ENCODE data around the gene MMP24. TPM values are rescaled to one million over a fixed set of nuclear protein-coding genes. Genes with fewer than 3 reads are reported as not detected.

Gene MMP24
- total RNA-seq, 1 donor from 2014 or later, result 0.05 TPM

GRCh38 chr20:35270021-35270902 lies 43.8 kb downstream of the MMP24 start:
- no peaks in the 10 kb centered on the region for H3K9me3 Mint-ChIP-seq
- H3K36me3 Mint-ChIP-seq (ENCODE audit: low read depth), result peaks cover 15% of the 10 kb centered on the region
- DNase-seq (ENCODE audit: low spot score), result no peak
- no peaks in the 10 kb centered on the region for H3K4me1 Mint-ChIP-seq (ENCODE audit: low read depth)
- H3K27me3 Mint-ChIP-seq (ENCODE audit: insufficient read depth), result no peaks in the 10 kb centered on the region
- no peak overlapping the region for H3K27ac Mint-ChIP-seq
- intact Hi-C loops (cut with micrococcal nuclease), result loop anchor here (10.0 kb wide), 2 partner anchors 315 to 565 kb away; partner anchors contain the start of genes GSS, MYH7B and TP53INP2
- no peak overlapping the region for H3K4me3 Mint-ChIP-seq

- intact Hi-C loops (cut with micrococcal nuclease), result loop anchor here (10.0 kb wide), 2 partner anchors 316 to 566 kb away; partner anchors contain the start of genes GSS, MYH7B and TP53INP2
- no peaks in the 10 kb centered on the region for H3K9me3 Mint-ChIP-seq
- no peaks in the 10 kb centered on the region for H3K27me3 Mint-ChIP-seq (ENCODE audit: insufficient read depth)
- H3K36me3 Mint-ChIP-seq (ENCODE audit: low read depth), result peaks cover 18% of the 10 kb centered on the region
- no peak overlapping the region for H3K27ac Mint-ChIP-seq
- H3K4me1 Mint-ChIP-seq (ENCODE audit: low read depth), result no peaks in the 10 kb centered on the region
- no peak for DNase-seq (ENCODE audit: low spot score)
- no peak overlapping the region for H3K4me3 Mint-ChIP-seq
Measured at GRCh38 chr20:35271073-35271882, 44.8 kb downstream of the MMP24 start.

- Mint-ChIP-seq H3K9me3 (no peaks in the 10 kb centered on the region), H3K4me3 (no peak overlapping the region), H3K4me1 (ENCODE audit: low read depth) (peaks cover under 1% of the 10 kb centered on the region), H3K27me3 (ENCODE audit: insufficient read depth) (no peaks in the 10 kb centered on the region), H3K27ac (no peak overlapping the region), H3K36me3 (ENCODE audit: low read depth) (peaks cover 16% of the 10 kb centered on the region)
- DNase-seq (ENCODE audit: low spot score), result no peak
- intact Hi-C loops (cut with micrococcal nuclease), result loop anchor here (10.0 kb wide), 2 partner anchors 317 to 567 kb away; partner anchors contain the start of genes GSS, MYH7B and TP53INP2
Measured at GRCh38 chr20:35271904-35272303, 45.4 kb downstream of the MMP24 start.

- Mint-ChIP-seq H3K27ac (no peak overlapping the region), H3K4me1 (ENCODE audit: low read depth) (peaks cover 11% of the 10 kb centered on the region), H3K27me3 (ENCODE audit: insufficient read depth) (no peaks in the 10 kb centered on the region), H3K36me3 (ENCODE audit: low read depth) (peaks cover 20% of the 10 kb centered on the region), H3K4me3 (no peak overlapping the region), H3K9me3 (no peaks in the 10 kb centered on the region)
- no peak for DNase-seq (ENCODE audit: low spot score)
- intact Hi-C loops (cut with micrococcal nuclease), result loop anchor here (10.0 kb wide), 2 partner anchors 319 to 569 kb away; partner anchors contain the start of genes GSS, MYH7B and TP53INP2
Measured at GRCh38 chr20:35273449-35274171, 47.1 kb downstream of the MMP24 start.

- Mint-ChIP-seq H3K9me3 (no peaks in the 10 kb centered on the region), H3K27ac (no peak overlapping the region), H3K36me3 (ENCODE audit: low read depth) (peaks cover 25% of the 10 kb centered on the region), H3K4me1 (ENCODE audit: low read depth) (peaks cover 14% of the 10 kb centered on the region), H3K4me3 (no peak overlapping the region), H3K27me3 (ENCODE audit: insufficient read depth) (no peaks in the 10 kb centered on the region)
- intact Hi-C loops (cut with micrococcal nuclease), result loop anchor here (5.0 to 10.0 kb wide), 3 partner anchors 320 to 570 kb away; partner anchors contain the start of genes GGT7, GSS, MYH7B and TP53INP2
- DNase-seq (ENCODE audit: low spot score), result no peak
Measured at GRCh38 chr20:35274172-35275092, 47.9 kb downstream of the MMP24 start.

GRCh38 chr20:35275741-35276251 lies 49.3 kb downstream of the MMP24 start:
- peaks cover 14% of the 10 kb centered on the region for H3K4me1 Mint-ChIP-seq (ENCODE audit: low read depth)
- H3K9me3 Mint-ChIP-seq, result no peaks in the 10 kb centered on the region
- peaks cover 30% of the 10 kb centered on the region for H3K36me3 Mint-ChIP-seq (ENCODE audit: low read depth)
- no peak for DNase-seq (ENCODE audit: low spot score)
- H3K4me3 Mint-ChIP-seq, result peak overlapping the region; percentile 98
- no peaks in the 10 kb centered on the region for H3K27me3 Mint-ChIP-seq (ENCODE audit: insufficient read depth)
- intact Hi-C loops (cut with micrococcal nuclease), result loop anchor here (2.0 to 10.0 kb wide), 6 partner anchors 67 to 571 kb away; partner anchors contain the start of genes EDEM2, GGT7, GSS and MYH7B
- peak overlapping the region; percentile 48 for H3K27ac Mint-ChIP-seq

- H3K4me3 Mint-ChIP-seq, result peak overlapping the region; percentile 98
- H3K9me3 Mint-ChIP-seq, result no peaks in the 10 kb centered on the region
- H3K36me3 Mint-ChIP-seq (ENCODE audit: low read depth), result peaks cover 26% of the 10 kb centered on the region
- intact Hi-C loops (cut with micrococcal nuclease), result loop anchor here (2.0 to 10.0 kb wide), 6 partner anchors 68 to 572 kb away; partner anchors contain the start of genes EDEM2, GGT7, GSS and MYH7B
- no peak for DNase-seq (ENCODE audit: low spot score)
- H3K4me1 Mint-ChIP-seq (ENCODE audit: low read depth), result peaks cover 14% of the 10 kb centered on the region
- H3K27ac Mint-ChIP-seq, result peak overlapping the region; percentile 99
- H3K27me3 Mint-ChIP-seq (ENCODE audit: insufficient read depth), result no peaks in the 10 kb centered on the region
Measured at GRCh38 chr20:35276408-35276807, 49.9 kb downstream of the MMP24 start.

- Mint-ChIP-seq H3K27me3 (ENCODE audit: insufficient read depth) (no peaks in the 10 kb centered on the region), H3K4me1 (ENCODE audit: low read depth) (peaks cover 15% of the 10 kb centered on the region), H3K9me3 (no peaks in the 10 kb centered on the region), H3K36me3 (ENCODE audit: low read depth) (peaks cover 27% of the 10 kb centered on the region), H3K4me3 (peak overlapping the region; percentile 98), H3K27ac (peak overlapping the region; percentile 99)
- DNase-seq (ENCODE audit: low spot score), result no peak
- intact Hi-C loops (cut with micrococcal nuclease), result loop anchor here (1.0 to 10.0 kb wide), 7 partner anchors 25 to 572 kb away; partner anchors contain the start of genes EDEM2, GGT7, GSS and MYH7B
Measured at GRCh38 chr20:35277127-35277526, 50.6 kb downstream of the MMP24 start.

GRCh38 chr20:35277531-35278395 lies 51.3 kb downstream of the MMP24 start, which contains the start of gene MMP24OS:
Gene MMP24OS (minus strand): TSS chr20:35278122. CDS start chr20:35277929, 193 bp downstream.
- peak within 1 kb of the TSS; percentile 98 for H3K4me3 Mint-ChIP-seq
- H3K4me1 Mint-ChIP-seq (ENCODE audit: low read depth), result peaks cover 18% of the 10 kb centered on the region
- intact Hi-C loops (cut with micrococcal nuclease), result loop anchor here (1.0 to 10.0 kb wide), 7 partner anchors 25 to 573 kb away; partner anchors contain the start of genes EDEM2, GGT7, GSS and MYH7B
- no peaks in the 10 kb centered on the region for H3K9me3 Mint-ChIP-seq
- DNase-seq (ENCODE audit: low spot score), result peak; percentile 88
- H3K27me3 Mint-ChIP-seq (ENCODE audit: insufficient read depth), result no peaks in the 10 kb centered on the region
- peak within 1 kb of the TSS; percentile 99 for H3K27ac Mint-ChIP-seq
- peaks cover 31% of the 10 kb centered on the region for H3K36me3 Mint-ChIP-seq (ENCODE audit: low read depth)

GRCh38 chr20:35279040-35279439 lies 52.5 kb downstream of the MMP24 start:
- H3K27me3 Mint-ChIP-seq (ENCODE audit: insufficient read depth), result no peaks in the 10 kb centered on the region
- peak overlapping the region; percentile 62 for H3K27ac Mint-ChIP-seq
- no peaks in the 10 kb centered on the region for H3K9me3 Mint-ChIP-seq
- H3K4me1 Mint-ChIP-seq (ENCODE audit: low read depth), result peaks cover 28% of the 10 kb centered on the region
- H3K36me3 Mint-ChIP-seq (ENCODE audit: low read depth), result peaks cover 39% of the 10 kb centered on the region
- peak overlapping the region; percentile 79 for H3K4me3 Mint-ChIP-seq
- no peak for DNase-seq (ENCODE audit: low spot score)
- intact Hi-C loops (cut with micrococcal nuclease), result loop anchor here (5.0 to 10.0 kb wide), 3 partner anchors 324 to 574 kb away; partner anchors contain the start of genes GGT7, GSS, MYH7B and TP53INP2
